Lower leg skin (tissue), 3 donors: Measurements from ENCODE around the gene EML4.

ENCODE experiments used
- CTCF ChIP-seq, 3 donors: fragments of 450-650 bp; IDR thresholded peaks; one replicate each; pipeline ENCODE4 v1.5.1; 2016; ENCODE audit warnings: antibody characterized with exemption in 3 of 3, mild to moderate bottlenecking in 3 of 3, moderate library complexity in 2 of 3
- POLR2A ChIP-seq, 2 donors: fragments of 450-650 bp; IDR thresholded peaks; one replicate each; pipeline ENCODE4 v1.6.1; 2016 to 2017; ENCODE audit warnings: antibody characterized with exemption in 2 of 2, mild to moderate bottlenecking in 1 of 2, moderate library complexity in 1 of 2

GRCh38 chr2:42312106-42312505 lies 143.0 kb downstream of the EML4 start:
- TF ChIP-seq CTCF (IDR thresholded peaks at IDR 0.05) (no peak), POLR2A (IDR thresholded peaks at IDR 0.05) (no peak)
